Stimulated activated CD8-positive, alpha-beta memory T cell treated with anti-CD3 and anti-CD28 coated beads, Interleukin-12 subunit alpha, Interleukin-12 subunit beta, amount 100 ng/mL, for 1 hour (primary cell): ENCODE measurements around the gene EVI5L.

Experiments used
- DNase-seq: peaks from one replicate; pipeline ENCODE4 v3.0.0-alpha.2; 2020; ENCODE audit warnings: low read depth

The EVI5L gene

DNA sequence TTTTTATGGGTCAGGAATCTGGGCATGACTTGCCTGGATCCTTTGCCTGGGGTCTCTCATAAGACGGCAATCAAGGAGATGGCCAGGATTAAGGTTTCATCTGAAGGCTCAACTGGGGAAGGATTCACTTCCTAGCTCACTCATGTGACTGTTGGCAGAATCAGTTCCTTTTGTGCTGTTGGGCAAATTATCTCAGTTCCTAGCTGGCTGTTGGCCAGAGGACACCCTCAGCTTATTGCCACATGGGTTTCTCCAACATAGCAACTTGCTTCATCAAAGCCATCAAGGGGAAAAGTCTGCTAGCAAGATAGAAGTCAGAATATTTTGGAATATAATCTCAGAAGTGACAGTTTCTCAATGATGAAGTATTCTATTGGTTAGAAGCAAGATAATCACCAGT lies 12.2 kb upstream of the EVI5L start:
- DNase-seq, result no peak

DNA sequence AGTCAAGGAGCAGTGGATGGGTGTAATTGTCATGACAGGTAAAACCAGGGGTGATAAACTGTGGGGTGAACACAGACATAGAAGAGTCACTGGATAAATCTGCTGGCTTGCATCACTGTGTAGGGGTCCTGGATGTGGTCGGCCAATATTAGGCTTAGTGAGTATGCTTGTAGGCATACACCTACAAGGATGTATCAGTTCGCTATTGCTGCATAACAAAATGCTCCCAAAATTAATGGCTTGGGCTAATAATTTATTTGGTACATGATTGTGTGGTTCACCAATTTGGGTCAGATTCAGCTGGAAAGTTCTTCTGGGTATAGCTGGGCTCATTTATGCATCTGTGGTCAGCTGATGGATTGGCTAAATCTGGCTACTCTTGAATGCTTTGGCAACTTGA lies 11.2 kb upstream of the EVI5L start:
- DNase-seq, result no peak

DNA sequence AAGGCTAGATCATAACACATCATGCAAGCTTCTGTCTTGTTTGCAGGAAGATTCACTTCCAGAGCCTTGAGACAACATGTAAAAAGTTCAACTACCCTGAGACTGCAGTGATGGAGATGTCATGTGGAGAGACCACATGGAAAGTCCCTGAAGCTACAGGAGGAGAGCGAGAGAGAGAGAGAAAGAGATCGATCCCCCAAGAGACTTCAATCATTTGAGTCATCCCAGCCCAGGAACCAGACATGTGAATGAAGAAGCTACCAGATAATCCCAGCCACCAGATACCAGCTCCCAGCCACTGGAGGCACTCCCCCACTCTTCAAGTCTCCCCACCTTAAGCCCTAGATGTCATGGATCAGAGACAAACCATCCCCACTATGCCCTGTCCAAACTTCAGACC lies 10.7 kb upstream of the EVI5L start:
- no peak for DNase-seq

DNA sequence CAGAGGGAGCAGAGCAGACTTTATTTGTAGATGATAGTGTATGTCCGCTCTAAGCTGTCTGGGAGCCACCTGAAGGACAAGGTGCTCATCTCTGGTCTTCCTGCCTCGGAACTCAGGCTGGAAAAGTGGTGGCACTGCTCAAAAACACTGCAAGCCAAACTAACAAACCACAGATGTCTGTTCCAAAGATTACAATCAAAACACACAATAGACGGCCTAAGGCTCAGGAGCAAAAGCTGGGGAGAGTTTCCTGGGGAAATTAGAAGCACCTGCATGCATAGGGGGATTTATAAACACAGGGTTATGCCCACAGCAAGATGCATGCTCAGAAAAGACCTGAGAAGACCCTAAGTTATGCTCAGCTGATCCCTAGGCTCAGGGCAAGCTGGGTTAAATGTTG lies 9.4 kb upstream of the EVI5L start:
- DNase-seq, result no peak

DNA sequence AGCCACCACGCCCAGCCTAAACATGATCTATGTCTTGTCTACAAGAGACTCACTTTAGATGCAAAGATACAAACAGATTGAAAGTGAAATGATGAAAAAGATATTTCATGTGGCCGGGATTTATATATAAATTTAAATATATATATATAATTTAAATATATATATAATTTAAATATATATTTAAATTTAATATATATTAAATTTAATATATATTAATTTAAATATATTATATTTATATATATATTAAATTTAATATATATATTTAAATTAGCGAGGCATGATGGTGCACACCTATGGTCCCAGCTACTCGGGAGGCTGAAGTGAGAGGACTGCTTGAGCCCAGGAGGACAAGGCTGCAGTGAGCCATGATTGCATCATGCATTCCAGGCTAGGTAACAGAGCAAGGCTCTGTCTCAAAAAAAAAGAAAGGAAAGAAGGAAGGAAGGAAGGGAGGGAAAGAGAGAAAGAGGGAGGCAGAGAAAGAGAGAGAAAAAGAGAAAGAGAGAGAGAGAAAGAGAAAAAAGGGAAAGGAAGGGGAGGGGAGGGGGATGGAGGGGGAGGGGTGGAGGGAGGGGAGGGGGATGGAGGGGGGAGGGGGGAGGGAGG lies 7.0 kb upstream of the EVI5L start:
- DNase-seq, result no peak

DNA sequence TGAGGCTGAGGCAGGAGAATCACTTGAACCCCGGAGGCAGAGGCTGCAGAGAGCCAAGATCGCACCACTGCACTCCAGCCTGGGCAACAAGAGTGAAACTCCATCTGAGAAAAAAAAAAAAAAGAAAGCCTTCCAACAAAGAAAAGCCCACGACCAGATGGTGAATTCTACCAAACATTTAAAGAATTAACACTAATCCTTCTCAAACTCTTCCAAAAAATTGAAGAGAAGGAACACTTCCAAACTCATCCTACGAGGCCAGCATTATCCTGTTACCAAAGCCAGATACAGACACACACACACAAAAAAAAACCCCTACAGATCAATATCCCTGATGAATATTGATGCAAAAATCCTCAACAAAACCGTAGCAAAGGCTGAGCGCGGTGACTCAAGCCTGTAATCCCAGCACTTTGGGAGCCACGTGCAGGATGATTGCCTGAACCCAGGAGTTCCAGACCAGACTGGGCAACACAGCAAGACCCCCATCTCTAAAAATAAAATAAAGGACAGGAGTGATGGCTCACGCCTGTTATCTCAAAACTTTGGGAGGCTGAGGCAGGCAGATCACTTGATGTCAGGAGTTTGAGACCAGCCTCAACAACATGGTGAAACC lies 6.2 kb upstream of the EVI5L start:
- DNase-seq, result no peak

DNA sequence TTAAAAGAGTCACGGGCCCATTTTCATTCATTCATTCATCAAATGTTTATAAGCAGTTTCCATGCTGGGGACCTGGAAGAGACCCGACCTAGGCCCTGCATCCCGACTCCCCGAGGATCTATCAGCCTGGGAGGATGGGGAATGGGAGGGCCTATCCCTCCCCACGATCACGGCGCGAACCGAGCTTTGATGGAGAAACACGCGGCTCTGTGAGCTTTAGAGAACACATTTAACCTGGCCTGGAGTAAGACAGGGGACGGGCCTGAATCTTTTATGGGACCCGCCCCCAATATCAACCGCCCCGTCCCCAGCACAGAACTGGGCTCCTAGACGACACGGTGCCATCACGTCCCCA lies 875 bp upstream of the EVI5L start:
- no peak for DNase-seq

DNA sequence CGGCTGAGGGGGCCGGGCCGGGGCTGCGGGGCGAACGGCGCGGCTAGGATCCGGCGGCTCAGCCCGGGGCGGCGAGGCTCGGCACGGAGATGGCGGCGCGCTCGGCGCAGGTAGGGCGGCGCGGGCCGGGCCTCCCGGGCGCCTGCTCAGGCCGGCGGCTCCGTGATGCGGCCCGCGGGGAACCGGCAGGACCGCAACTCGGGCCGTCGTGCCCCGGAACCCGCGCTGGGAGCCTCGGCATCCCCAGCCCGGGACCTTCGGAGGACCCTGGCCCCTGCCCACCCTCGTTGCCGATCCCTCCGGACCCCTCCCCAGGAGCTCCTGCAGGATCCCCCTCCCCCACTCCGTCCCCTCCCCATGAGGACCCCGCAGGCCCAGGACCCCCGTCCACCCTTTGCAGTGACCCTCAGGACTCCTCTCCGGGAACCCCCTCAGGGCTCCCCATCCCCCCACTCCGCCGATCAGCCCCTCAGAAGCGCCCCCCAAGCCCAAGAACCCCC lies 304 bp downstream of the EVI5L start:
- DNase-seq, result no peak

DNA sequence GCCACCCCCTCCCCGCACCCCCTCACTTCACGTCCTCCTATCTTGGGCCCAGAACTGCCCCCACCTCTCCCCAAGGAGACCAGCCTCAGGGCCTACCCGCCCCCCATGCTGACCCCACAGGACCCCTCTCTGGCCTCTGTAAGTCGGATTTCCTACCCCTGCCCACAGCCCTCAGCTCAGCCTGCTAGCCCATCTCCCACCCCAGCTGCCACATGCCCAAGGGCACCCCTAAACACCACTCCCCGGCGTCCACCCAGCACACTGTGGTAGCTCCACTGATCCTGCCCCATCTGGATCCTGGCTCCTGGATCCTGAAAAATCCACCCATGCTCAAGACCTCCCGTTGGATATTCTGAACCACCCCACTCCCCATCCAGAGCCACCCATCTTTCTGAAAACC lies 805 bp downstream of the EVI5L start:
- DNase-seq, result no peak

DNA sequence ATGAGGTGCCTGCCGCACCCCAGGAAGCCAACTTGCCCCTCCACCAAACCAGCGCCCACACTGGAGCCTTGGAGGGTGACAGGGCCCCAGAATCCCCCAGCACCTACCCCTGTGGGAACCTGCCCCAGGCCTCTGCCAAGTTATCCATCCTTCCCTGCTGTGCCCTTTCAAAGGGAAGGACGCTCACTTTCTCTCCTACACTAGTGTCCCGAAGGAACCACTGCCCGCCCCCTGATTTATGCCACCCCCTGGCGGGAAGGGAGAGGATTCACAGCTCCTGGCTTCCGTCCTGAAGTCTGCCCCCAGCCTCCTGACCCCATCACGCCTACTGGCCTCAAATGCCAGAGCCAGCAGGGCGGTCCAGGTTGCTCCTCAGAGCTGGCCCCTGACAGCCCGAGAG lies 1.4 kb downstream of the EVI5L start:
- no peak for DNase-seq

DNA sequence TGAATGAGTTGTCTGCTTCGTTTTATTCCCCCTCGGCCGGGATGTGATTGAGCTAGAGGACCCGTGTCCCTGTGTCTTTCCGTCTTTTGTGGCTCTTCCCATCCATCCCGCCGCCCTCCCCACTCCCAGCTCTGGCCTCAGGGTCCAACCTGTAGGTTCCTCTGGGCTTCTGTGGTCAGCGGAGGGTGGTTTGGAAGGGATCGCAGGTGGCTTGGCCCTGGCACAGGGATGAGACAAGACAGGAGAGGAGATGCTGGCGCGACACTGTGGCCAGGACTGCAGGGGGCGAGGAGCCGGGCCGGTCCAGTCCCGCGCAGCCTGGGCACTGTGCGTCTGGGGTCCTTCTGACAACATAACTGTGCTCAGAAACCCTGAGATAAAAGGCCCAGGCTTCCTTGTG lies 2.0 kb downstream of the EVI5L start:
- no peak for DNase-seq

DNA sequence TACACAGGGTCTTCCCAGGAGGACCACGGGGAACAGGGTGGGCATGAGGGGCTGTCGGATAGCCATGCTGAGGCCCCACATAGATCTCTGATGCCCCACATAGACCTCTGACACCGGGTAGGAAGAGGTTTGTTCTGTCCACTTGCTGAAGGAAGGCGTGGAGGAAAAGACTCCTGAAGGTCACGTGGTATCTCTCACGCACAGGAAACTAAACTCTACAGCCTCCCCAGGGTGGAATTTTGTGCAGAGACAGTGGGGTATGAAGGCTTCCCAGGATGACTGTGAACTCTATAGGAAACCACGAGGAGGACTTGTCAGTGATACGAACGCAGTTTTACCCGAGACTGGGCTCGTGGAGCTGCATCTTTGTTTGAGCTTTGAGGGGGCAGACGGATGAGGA lies 2.8 kb downstream of the EVI5L start:
- DNase-seq, result no peak

DNA sequence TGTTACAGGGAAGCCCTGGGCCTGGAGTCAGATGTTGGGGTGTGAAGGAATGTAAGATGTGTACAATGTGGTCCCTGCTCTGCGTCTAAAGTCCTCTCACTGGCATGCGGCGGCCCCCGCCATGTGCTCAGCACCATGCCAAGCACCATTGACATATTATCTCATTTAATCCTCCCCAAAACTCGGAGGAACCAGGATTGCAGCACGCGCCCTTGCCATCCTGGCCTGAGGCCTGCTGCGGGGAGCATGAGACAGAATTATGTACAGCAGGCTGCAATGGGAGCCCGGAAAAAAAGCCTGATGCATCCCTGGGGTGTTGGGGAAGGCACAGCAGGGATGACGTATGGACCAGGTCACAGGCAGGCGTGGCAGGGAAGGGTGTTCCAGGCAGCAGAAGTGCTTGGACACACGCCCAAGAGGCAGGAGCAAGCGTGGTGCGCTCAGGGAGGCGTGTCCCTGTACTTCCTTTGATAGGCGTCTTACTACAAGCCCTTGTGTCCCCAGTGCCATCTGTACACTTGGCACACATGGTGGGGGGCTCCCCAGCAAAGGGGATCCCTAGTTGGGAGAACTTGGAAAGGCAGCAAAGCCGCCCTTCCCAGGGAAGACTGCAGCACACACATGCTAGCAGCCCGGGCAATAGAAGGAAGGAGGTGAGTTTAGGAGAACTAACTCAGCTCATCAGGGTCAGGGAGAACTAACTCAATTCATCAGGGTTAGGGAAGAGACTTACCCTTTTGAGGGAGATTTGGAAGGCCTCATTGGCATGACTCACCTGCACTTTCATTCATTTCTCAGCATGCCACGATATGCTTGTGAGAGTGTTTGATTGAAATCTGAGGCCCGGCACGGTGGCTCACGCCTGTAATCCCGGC lies 3.4 kb downstream of the EVI5L start:
- no peak for DNase-seq

DNA sequence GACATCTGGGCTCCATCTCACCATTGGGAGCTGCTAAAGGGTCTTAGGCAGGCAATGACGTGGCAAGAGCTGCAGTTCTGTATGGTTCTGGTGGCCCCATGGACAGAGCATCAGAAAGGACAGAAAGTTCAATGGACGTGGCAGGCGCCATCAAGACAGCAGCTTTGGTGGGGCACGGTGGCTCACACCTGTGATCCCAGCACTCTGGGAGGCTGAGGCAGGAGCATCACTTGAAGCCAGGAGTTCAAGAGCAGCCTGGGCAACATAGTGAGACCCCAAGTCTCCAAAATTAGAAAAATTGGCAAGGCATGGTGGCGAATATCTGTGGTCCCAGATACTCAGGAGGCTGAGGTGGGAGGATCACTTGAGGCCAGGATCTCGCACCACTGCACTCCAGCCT lies 9.5 kb downstream of the EVI5L start:
- no peak for DNase-seq

DNA sequence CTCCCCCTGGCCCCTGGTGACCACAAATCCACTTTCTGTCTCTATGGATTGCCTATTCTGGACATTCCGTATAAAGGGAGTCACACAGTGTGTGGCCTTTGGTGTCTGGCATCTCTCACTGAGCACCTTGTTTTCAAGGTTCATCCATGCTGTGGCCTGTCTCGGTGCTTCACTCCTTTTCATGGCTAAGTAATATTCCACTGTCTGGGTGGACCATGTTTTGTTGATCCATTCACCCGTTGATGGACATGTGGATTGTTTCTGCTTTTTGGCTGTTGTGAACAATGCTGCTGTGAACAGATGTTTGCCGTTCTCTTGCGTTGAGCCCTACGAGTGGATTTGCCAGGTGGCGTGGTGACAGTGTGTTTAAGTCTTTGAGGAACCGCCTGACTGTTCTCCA lies 10.6 kb downstream of the EVI5L start:
- DNase-seq, result no peak

DNA sequence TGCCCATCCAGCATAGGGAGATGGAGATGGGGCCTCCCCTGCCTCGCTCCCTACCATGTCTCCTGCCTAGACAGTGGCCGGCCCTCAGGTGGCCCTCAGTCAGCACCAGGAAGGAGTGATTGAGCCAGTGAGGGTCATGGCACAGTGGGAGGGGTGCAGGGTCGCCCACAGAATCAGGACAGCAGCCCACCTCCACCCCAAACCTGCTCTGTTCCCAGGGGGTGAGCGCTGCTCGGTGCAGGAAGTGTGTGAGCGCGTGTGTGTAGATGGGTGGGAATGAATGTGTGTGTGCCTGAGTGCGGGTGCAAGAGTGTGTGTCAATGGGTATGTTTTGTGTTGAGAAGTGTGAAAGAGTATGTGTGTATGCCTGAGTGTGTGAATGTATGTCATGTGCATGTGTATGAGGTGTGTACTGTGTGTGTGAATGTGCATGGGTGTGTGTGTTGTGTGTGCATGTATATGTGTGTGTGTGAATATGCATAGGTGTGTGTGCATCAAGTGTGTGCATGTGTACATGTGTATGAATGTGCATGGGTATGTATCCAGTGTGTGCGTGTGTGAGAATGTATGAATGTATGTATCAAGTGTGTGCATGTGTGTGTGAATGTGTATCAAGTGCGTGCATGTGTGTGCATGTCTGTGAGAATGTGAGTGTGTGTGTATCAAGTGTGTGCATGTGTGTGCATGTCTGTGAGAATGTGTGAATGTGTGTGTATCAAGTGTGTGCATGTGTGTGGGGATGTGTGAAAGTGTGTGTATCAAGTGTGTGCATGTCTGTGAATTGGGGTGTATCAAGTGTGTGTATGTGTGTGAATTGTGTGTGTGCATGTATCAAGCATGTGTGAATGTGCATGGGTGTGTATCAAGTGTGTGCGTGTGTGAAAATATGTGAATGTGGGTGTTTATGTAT lies 12.0 kb downstream of the EVI5L start:
- no peak for DNase-seq

DNA sequence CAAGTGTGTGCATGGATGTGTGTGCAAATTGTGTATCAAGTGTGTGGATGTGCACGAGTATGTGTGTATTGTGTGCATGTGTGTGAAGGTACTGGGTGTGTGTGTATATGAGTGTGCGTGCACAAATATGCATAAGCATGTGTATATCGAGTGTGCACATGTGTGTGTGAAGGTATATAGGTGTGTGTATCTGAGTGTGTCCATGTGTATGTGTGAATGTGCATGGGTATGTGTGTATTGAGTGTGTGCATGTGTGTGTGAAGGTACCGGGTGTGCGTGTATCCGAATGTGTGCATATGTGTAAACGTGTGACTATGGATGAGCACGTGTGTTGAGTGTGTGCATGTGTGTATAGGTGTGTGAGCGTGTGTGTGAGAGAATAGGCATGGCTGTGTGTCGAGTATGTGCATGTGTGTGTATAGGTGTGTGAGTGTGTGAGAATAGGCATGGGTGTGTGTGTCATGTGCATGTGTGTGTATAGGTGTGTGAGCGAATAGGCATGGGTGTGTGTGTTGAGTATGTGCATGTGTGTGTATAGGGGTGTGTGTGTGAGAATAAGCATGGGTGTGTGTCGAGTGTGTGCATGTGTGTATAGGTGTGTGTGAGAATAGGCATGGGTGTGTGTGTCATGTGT lies 12.8 kb downstream of the EVI5L start:
- no peak for DNase-seq

DNA sequence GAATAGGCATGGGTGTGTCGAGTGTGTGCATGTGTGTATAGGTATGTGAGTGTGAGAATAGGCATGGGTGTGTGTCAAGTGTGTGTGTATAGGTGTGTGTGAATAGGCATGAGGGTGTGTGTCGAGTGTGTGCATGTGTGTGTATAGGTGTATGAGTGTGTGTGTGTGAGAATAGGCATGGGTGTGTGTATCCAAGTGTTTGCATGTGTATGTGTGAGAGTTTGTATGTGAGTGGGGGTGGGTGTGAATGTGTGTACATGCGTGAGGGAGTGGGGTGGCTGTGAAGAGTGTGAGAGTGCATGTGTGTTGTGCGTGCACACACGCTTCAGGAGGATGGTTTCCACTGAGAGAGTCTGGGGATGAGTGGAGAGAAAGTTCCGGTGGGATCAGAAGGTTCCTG lies 13.5 kb downstream of the EVI5L start:
- DNase-seq, result no peak

DNA sequence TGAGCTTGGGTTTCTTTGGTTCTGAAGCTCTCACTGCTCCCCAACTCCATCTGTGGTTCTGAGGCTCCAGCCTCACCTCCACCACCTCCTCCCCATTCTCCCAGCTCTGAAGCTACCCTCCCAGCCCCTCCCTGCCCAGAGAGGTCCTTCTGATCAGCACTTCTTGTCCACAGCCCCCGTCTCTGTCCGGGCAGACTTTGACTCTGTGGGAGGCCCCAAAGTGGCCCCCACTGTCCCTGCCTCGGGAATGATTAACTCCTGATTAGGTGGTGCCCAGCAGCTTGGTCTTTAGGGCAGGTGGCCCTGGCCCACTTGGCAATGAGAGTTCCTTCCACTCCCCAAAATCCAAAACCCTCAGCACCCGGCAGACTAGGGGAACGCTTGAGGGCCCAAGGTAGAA lies 14.4 kb downstream of the EVI5L start:
- DNase-seq, result no peak

DNA sequence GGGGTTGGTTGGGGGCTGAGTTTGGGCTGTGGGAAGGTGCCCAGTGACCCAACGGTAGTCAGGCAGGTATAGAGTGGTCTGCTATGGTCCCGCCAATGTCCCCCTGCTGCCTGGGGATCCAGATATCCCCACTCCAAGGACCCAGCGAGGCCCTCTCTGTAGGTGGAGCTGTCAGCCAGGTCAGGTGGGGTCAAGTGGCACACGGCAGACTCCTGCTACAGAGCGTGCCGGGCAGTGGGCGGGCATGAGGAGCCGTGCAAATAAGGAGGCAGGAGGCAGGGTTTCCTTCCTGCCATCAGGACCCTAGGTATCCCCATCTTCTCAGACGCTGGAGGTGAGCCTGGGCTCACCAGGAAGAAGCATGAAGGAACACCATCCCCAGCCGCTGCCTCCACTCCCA lies 14.9 kb downstream of the EVI5L start:
- DNase-seq, result no peak

DNA sequence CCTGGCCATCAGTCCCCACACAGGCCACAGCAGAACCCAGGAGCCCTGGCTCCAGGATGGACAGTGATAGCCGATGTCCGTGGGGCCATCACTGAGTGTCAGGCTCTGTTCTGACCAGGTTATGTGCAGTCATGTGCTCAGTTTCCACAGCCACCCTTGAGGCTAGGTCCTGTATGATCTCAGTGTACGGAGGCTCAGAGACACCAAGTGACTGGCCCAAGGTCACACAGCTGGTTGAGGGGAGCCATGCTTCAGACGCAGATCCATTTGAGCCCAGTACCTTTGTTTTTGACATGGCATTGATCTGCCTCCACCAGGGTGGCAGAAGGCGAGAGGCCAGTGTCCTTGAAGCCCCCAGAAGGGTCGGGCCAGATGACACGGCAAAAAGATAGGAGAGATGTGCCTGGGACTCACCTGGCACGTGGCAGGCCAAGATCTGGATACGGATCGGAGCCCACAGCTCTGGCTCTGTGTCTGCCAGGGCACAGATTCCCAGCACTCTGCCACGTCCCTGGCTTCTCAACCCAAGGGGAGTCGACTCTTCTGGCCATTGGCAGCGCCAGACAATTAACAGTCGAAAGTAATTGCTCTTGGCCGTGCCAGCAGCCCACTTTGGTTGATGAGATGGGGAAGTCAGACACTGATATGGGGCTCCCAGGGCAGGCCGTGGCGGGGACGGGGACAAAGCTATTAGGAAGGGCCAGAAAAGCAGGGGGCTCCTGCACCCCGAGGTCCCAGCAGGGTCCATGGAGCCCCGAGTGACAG lies 15.6 kb downstream of the EVI5L start:
- DNase-seq, result no peak
